Activated CD4-positive, alpha-beta T cell treated with anti-CD3 and anti-CD28 coated beads, Interleukin-10, Interleukin-2, amounts not matched to agents 100 ng/mL and 50 ng/mL, durations not matched to agents 16 hours and 8 hours (primary cell): ENCODE data around the gene CDY2A.
"Not testable (repeated sequence)": the region's sequence is repeated elsewhere in the genome, so short reads cannot be mapped to it uniquely, and the experiment has no call there.

Experiments used
- DNase-seq: peaks from one replicate; pipeline ENCODE4 v3.0.0-alpha.2; 2020

Gene CDY2A

GRCh38 chrY:18025487-18025886 is at the start of gene CDY2A:
Gene CDY2A (plus strand): TSS chrY:18025787. CDS start chrY:18026115, 328 bp downstream.
- not testable (repeated sequence) for DNase-seq

- DNase-seq, result not testable (repeated sequence)
Observed at GRCh38 chrY:17997586-17997985, 28.0 kb upstream of the CDY2A start.

GRCh38 chrY:17998266-17998665 is 27.3 kb upstream of the CDY2A start:
- DNase-seq, result not testable (repeated sequence)

- DNase-seq, result not testable (repeated sequence)
Observed at GRCh38 chrY:18023897-18024296, 1.7 kb upstream of the CDY2A start.

- not testable (repeated sequence) for DNase-seq
Observed at GRCh38 chrY:18028845-18029244, 3.3 kb downstream of the CDY2A start.

- DNase-seq, result not testable (repeated sequence)
Observed at GRCh38 chrY:18030178-18030577, 4.6 kb downstream of the CDY2A start.

GRCh38 chrY:18034100-18034814 is 8.7 kb downstream of the CDY2A start:
- not testable (repeated sequence) for DNase-seq

GRCh38 chrY:18034864-18035263 is 9.3 kb downstream of the CDY2A start:
- DNase-seq, result not testable (repeated sequence)

- not testable (repeated sequence) for DNase-seq
Observed at GRCh38 chrY:18044990-18045389, 19.4 kb downstream of the CDY2A start.

- not testable (repeated sequence) for DNase-seq
Observed at GRCh38 chrY:18048149-18049040, 22.8 kb downstream of the CDY2A start.

- DNase-seq, result not testable (repeated sequence)
Observed at GRCh38 chrY:18049061-18049460, 23.5 kb downstream of the CDY2A start.

GRCh38 chrY:18056473-18056872 is 30.9 kb downstream of the CDY2A start:
- DNase-seq, result not testable (repeated sequence)

- not testable (repeated sequence) for DNase-seq
Observed at GRCh38 chrY:18073464-18073863, 47.9 kb downstream of the CDY2A start.
